HEK293 (cell line): ENCODE data around the gene ATP5ME.

ENCODE experiments used
- GLIS2 ChIP-seq: fragments of 450-650 bp; formaldehyde crosslinking; IDR thresholded peaks from 2 replicates; pipeline ENCODE4 v1.5.1; 2016; ENCODE audit warnings: missing biosample characterization, missing genetic modification characterization
- HOXC10 ChIP-seq: sonication (generic); formaldehyde crosslinking; IDR thresholded peaks from 2 replicates; pipeline ENCODE4 v1.8.1; 2023; ENCODE audit warnings: mild to moderate bottlenecking, missing genetic modification reagents
- KLF8 ChIP-seq: fragments of 450-650 bp; formaldehyde crosslinking; IDR thresholded peaks from 2 replicates; pipeline ENCODE4 v1.5.1; 2016; ENCODE audit warnings: missing biosample characterization, missing genetic modification characterization
- RBAK ChIP-seq: fragments of 450-650 bp; formaldehyde crosslinking; IDR thresholded peaks from 2 replicates; pipeline ENCODE4 v1.5.1; 2016; ENCODE audit warnings: missing biosample characterization, missing genetic modification characterization
- SALL2 ChIP-seq: fragments of 450-650 bp; formaldehyde crosslinking; IDR thresholded peaks from 2 replicates; pipeline ENCODE4 v1.5.0; 2017; ENCODE audit warnings: missing biosample characterization, mild to moderate bottlenecking, missing genetic modification characterization, borderline replicate concordance
- ZBTB17 ChIP-seq: fragments of 450-650 bp; formaldehyde crosslinking; IDR thresholded peaks from 2 replicates; pipeline ENCODE4 v1.5.1; 2016; ENCODE audit warnings: missing biosample characterization, missing genetic modification characterization
- ZBTB44 ChIP-seq: fragments of 450-650 bp; IDR thresholded peaks from 2 replicates; pipeline ENCODE4 v1.5.1; 2018; ENCODE audit warnings: missing biosample characterization, mild to moderate bottlenecking, missing genetic modification characterization
- ZNF133 ChIP-seq: fragments of 450-650 bp; formaldehyde crosslinking; IDR thresholded peaks from 2 replicates; pipeline ENCODE4 v1.5.1; 2016; ENCODE audit warnings: missing biosample characterization, missing genetic modification characterization
- ZNF2 ChIP-seq: fragments of 450-650 bp; formaldehyde crosslinking; IDR thresholded peaks from 2 replicates; pipeline ENCODE4 v1.5.1; 2016; ENCODE audit warnings: missing biosample characterization, missing genetic modification characterization
- ZNF214 ChIP-seq: fragments of 450-650 bp; formaldehyde crosslinking; IDR thresholded peaks from 2 replicates; pipeline ENCODE4 v1.5.1; 2017; ENCODE audit warnings: missing biosample characterization, mild to moderate bottlenecking, missing genetic modification characterization, borderline replicate concordance
- ZNF23 ChIP-seq: fragments of 450-650 bp; formaldehyde crosslinking; IDR thresholded peaks from 2 replicates; pipeline ENCODE4 v1.5.1; 2016; ENCODE audit warnings: missing biosample characterization, missing genetic modification characterization, borderline replicate concordance
- ZNF24 ChIP-seq: fragments of 450-650 bp; formaldehyde crosslinking; IDR thresholded peaks from 2 replicates; pipeline ENCODE4 v1.5.1; 2016; ENCODE audit warnings: missing biosample characterization, missing genetic modification characterization
- ZNF366 ChIP-seq: fragments of 450-650 bp; formaldehyde crosslinking; conservative IDR thresholded peaks from 2 replicates; pipeline ENCODE4 v1.5.1; 2016; ENCODE audit warnings: missing biosample characterization, missing genetic modification characterization
- ZNF404 ChIP-seq: fragments of 450-650 bp; formaldehyde crosslinking; IDR thresholded peaks from 2 replicates; pipeline ENCODE4 v1.5.1; 2017; ENCODE audit warnings: missing biosample characterization, missing genetic modification characterization
- ZNF449 ChIP-seq: fragments of 450-650 bp; formaldehyde crosslinking; IDR thresholded peaks from 2 replicates; pipeline ENCODE4 v1.5.1; 2017; ENCODE audit warnings: missing biosample characterization, mild to moderate bottlenecking, missing genetic modification characterization, moderate library complexity
- ZNF48 ChIP-seq: fragments of 450-650 bp; formaldehyde crosslinking; IDR thresholded peaks from 2 replicates; pipeline ENCODE4 v1.5.1; 2016; ENCODE audit warnings: missing biosample characterization, missing genetic modification characterization
- ZNF518A ChIP-seq: fragments of 450-650 bp; formaldehyde crosslinking; conservative IDR thresholded peaks from 2 replicates; pipeline ENCODE4 v1.5.1; 2016; ENCODE audit warnings: low read depth, missing biosample characterization, missing genetic modification characterization
- ZNF521 ChIP-seq: fragments of 450-650 bp; formaldehyde crosslinking; IDR thresholded peaks from 2 replicates; pipeline ENCODE4 v1.5.1; 2017; ENCODE audit warnings: missing biosample characterization, mild to moderate bottlenecking, missing genetic modification characterization
- ZNF548 ChIP-seq: fragments of 450-650 bp; formaldehyde crosslinking; IDR thresholded peaks from 2 replicates; pipeline ENCODE4 v1.5.1; 2016; ENCODE audit warnings: missing biosample characterization, missing genetic modification characterization
- ZNF624 ChIP-seq: fragments of 450-650 bp; formaldehyde crosslinking; IDR thresholded peaks from 2 replicates; pipeline ENCODE4 v1.5.1; 2017; ENCODE audit warnings: missing biosample characterization, missing genetic modification characterization
- ZNF677 ChIP-seq: fragments of 450-650 bp; IDR thresholded peaks from 2 replicates; pipeline ENCODE4 v1.5.0; 2018; ENCODE audit warnings: missing biosample characterization, mild to moderate bottlenecking, missing genetic modification characterization, moderate library complexity
- ZNF701 ChIP-seq: fragments of 450-650 bp; formaldehyde crosslinking; IDR thresholded peaks from 2 replicates; pipeline ENCODE4 v1.5.1; 2016; ENCODE audit warnings: missing biosample characterization, missing genetic modification characterization
- ZNF768 ChIP-seq: fragments of 450-650 bp; formaldehyde crosslinking; IDR thresholded peaks from 2 replicates; pipeline ENCODE4 v1.5.1; 2018; ENCODE audit warnings: missing biosample characterization, mild to moderate bottlenecking, missing genetic modification characterization
- TF ChIP-seq, protein P1 (sequence below): fragments of 450-650 bp; formaldehyde crosslinking; IDR thresholded peaks from 2 replicates; pipeline ENCODE4 v1.5.1; 2016; ENCODE audit warnings: missing biosample characterization, missing genetic modification characterization, low read depth
- TF ChIP-seq, protein P2 (sequence below): fragments of 450-650 bp; formaldehyde crosslinking; IDR thresholded peaks from 2 replicates; pipeline ENCODE4 v1.5.1; 2016; ENCODE audit warnings: missing biosample characterization, missing genetic modification characterization, borderline replicate concordance
- TF ChIP-seq, protein P3 (sequence below): fragments of 450-650 bp; formaldehyde crosslinking; IDR thresholded peaks from 2 replicates; pipeline ENCODE4 v1.5.1; 2016; ENCODE audit warnings: missing biosample characterization, missing genetic modification characterization

The ATP5ME gene

GRCh38 chr4:674172-675035, at the start of gene ATP5ME, which contains the start of gene MYL5 (continued):
- no peak for TF ChIP-seq ZNF768 (tag by site-specific recombination)
- no peak for TF ChIP-seq ZNF548 (tag by site-specific recombination)
- no peak for TF ChIP-seq ZNF24 (tag by site-specific recombination)
- TF ChIP-seq ZNF518A (tag by site-specific recombination), result peak; percentile 63
- TF ChIP-seq ZNF677 (tag by site-specific recombination), result no peak
- TF ChIP-seq ZNF133 (tag by site-specific recombination), result no peak
- TF ChIP-seq ZBTB44 (tag by site-specific recombination), result no peak
- TF ChIP-seq ZBTB17 (tag by site-specific recombination), result peak; percentile 42; the same call in 1 of the 2 replicates
- no peak for TF ChIP-seq ZNF23 (tag by site-specific recombination)
- TF ChIP-seq KLF8 (tag by site-specific recombination), result peak; percentile 66; the same call in 1 of the 2 replicates
- TF ChIP-seq, protein P1, sequence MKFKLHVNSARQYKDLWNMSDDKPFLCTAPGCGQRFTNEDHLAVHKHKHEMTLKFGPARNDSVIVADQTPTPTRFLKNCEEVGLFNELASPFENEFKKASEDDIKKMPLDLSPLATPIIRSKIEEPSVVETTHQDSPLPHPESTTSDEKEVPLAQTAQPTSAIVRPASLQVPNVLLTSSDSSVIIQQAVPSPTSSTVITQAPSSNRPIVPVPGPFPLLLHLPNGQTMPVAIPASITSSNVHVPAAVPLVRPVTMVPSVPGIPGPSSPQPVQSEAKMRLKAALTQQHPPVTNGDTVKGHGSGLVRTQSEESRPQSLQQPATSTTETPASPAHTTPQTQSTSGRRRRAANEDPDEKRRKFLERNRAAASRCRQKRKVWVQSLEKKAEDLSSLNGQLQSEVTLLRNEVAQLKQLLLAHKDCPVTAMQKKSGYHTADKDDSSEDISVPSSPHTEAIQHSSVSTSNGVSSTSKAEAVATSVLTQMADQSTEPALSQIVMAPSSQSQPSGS (tag by site-specific recombination), result peak; percentile 97
- no peak for TF ChIP-seq SALL2 (tag by site-specific recombination)
- no peak for TF ChIP-seq ZNF624 (tag by site-specific recombination)
- no peak for TF ChIP-seq ZNF48 (tag by site-specific recombination)
- TF ChIP-seq ZNF449 (tag by site-specific recombination), result no peak
- no peak; the same call in 1 of the 2 replicates for TF ChIP-seq ZNF2 (tag by site-specific recombination)
- TF ChIP-seq ZNF214 (tag by site-specific recombination), result no peak
- no peak for TF ChIP-seq RBAK (tag by site-specific recombination)
- TF ChIP-seq, protein P2, sequence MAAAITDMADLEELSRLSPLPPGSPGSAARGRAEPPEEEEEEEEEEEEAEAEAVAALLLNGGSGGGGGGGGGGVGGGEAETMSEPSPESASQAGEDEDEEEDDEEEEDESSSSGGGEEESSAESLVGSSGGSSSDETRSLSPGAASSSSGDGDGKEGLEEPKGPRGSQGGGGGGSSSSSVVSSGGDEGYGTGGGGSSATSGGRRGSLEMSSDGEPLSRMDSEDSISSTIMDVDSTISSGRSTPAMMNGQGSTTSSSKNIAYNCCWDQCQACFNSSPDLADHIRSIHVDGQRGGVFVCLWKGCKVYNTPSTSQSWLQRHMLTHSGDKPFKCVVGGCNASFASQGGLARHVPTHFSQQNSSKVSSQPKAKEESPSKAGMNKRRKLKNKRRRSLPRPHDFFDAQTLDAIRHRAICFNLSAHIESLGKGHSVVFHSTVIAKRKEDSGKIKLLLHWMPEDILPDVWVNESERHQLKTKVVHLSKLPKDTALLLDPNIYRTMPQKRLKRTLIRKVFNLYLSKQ (tag by site-specific recombination), result no peak
- TF ChIP-seq ZNF521 (tag by site-specific recombination), result no peak
- TF ChIP-seq HOXC10 (CRISPR knock-in tag), result no peak
- no peak for TF ChIP-seq ZNF404 (tag by site-specific recombination)
- no peak for TF ChIP-seq ZNF366 (tag by site-specific recombination)
- TF ChIP-seq GLIS2, result peak; percentile 98
- TF ChIP-seq, protein P3, sequence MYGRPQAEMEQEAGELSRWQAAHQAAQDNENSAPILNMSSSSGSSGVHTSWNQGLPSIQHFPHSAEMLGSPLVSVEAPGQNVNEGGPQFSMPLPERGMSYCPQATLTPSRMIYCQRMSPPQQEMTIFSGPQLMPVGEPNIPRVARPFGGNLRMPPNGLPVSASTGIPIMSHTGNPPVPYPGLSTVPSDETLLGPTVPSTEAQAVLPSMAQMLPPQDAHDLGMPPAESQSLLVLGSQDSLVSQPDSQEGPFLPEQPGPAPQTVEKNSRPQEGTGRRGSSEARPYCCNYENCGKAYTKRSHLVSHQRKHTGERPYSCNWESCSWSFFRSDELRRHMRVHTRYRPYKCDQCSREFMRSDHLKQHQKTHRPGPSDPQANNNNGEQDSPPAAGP, result no peak
- TF ChIP-seq ZNF701 (tag by site-specific recombination), result no peak
